ENCODE data around the gene CSH1. TPM values are rescaled to one million over a fixed set of nuclear protein-coding genes. Genes with fewer than 3 reads are reported as not detected.
"Not testable (repeated sequence)": the region's sequence is repeated elsewhere in the genome, so short reads cannot be mapped to it uniquely, and the experiment has no call there.

CSH1 gene
- polyA plus RNA-seq, 1 donor, result 0.30 TPM

DNA sequence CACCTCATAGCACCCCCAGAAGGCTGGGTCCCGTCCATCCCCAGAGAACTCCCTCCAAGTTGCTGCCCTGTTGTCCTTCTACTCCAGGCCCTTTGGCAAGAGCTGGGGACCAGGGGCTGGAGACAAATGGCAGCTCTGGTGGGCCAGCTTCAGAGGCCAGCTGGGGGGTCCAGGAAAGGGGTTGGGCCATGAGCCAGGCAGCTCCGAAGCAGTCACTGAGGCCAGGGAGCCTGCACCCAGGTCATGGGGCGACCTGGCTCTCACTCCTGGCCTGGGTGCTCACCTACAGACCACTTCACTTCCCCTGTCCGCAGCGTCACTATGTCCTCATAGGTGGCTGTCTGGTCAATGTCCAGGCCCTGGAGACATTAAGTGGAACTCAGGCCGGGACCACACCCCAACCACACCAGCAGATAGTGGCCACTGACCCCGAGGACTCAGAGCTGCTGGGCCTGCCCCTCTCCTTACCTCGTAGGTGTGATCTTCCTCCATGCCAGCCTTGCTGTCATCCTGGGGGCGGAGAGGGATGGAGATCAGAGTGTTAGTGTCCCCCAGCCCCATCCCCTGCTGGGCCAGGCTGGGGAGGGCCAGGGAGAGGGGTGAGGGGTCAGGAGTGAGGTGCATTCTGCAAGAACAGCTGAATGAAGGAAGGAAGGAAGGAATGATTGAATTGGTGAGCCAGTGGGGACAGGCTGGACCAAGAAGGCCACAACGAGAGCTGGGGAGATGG lies 32.8 kb upstream of the CSH1 start:
- H3K27ac ChIP-seq (ENCODE audit: low read length), result no peak overlapping the region
- no peaks in the 10 kb centered on the region for H3K36me3 ChIP-seq (ENCODE audit: control insufficient read depth, insufficient read depth, low read length)
- no peaks in the 10 kb centered on the region for H3K27me3 ChIP-seq (ENCODE audit: control insufficient read depth, insufficient read depth, low read length)
- H3K4me1 ChIP-seq (ENCODE audit: control insufficient read depth, insufficient read depth, low read length), result no peaks in the 10 kb centered on the region
- no peak overlapping the region for H3K4me3 ChIP-seq (ENCODE audit: low read length)
- no peak for DNase-seq
- WGBS (ENCODE audit: insufficient coverage, low lambda C conversion rate), result no CpG with 5 or more reads among the region's 10 CpGs
- no peaks in the 10 kb centered on the region for H3K9me3 ChIP-seq (ENCODE audit: control insufficient read depth, low read depth, low read length)

DNA sequence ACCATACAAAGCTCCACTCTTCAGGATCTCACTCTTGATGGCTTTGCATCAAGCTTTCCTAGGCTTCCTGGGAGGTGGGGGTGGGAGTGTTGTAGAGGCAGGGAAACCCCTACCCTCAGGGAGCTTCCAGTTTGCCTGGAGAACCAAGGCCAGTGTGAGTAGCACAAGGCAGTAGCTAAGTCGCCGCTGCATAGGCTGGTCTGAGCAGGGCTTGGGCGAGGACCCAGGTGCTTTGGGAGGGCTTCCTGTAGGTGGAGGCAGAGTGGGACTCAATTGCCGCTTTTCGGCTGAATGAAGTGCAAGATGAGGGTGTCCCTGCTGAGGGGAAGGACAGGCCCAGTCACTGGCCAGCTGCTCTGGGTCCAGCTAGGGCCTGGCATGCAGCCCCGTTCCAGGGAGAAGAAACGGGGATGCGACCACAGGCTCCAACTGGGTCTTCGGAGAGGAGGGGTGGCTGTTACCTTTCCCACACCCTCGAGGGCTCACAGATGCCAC lies 31.8 kb upstream of the CSH1 start:
- no peak for DNase-seq
- no peaks in the 10 kb centered on the region for H3K27me3 ChIP-seq (ENCODE audit: control insufficient read depth, insufficient read depth, low read length)
- no peaks in the 10 kb centered on the region for H3K4me1 ChIP-seq (ENCODE audit: control insufficient read depth, insufficient read depth, low read length)
- H3K27ac ChIP-seq (ENCODE audit: low read length), result no peak overlapping the region
- WGBS (ENCODE audit: insufficient coverage, low lambda C conversion rate), result no CpG with 5 or more reads among the region's 10 CpGs
- H3K9me3 ChIP-seq (ENCODE audit: control insufficient read depth, low read depth, low read length), result no peaks in the 10 kb centered on the region
- no peaks in the 10 kb centered on the region for H3K36me3 ChIP-seq (ENCODE audit: control insufficient read depth, insufficient read depth, low read length)
- no peak overlapping the region for H3K4me3 ChIP-seq (ENCODE audit: low read length)

DNA sequence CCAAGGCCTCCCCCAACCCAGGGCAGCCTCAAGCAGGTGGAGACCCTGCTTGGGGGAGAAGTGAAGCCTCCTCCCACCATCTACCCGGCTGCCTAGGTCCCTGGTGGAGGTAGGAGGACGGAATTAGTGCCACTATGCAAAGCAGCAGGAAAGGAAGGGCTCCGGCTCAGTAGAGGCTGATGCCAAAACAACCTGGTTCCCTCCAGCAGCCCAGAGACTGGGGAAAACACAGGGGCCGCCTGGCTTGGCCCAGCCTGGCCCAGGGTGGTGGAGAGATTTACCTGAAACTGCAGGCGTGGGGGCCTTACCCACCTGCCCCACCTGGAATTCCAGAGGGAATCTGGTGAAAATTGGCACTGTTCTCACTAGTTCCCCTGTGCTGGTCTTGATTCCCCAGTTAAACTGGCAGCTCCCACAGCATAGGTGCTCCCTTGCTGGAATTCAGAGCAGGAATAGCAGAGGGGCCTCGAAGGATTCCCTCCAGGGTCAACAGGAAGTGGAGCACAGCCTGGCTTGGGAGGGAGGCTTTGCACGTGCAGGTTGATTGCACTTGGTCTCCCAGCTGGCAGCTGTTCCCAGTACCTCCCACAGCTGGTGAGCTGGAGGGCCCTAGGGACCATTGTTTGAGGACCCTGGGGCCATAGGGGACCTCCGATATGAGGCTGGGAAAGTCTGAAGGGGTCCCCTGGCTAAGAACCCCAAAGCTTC lies 31.2 kb upstream of the CSH1 start:
- Histone ChIP-seq H3K27me3 (ENCODE audit: control insufficient read depth, insufficient read depth, low read length) (no peaks in the 10 kb centered on the region), H3K27ac (ENCODE audit: low read length) (no peak overlapping the region), H3K9me3 (ENCODE audit: control insufficient read depth, low read depth, low read length) (no peaks in the 10 kb centered on the region), H3K36me3 (ENCODE audit: control insufficient read depth, insufficient read depth, low read length) (no peaks in the 10 kb centered on the region), H3K4me3 (ENCODE audit: low read length) (no peak overlapping the region), H3K4me1 (ENCODE audit: control insufficient read depth, insufficient read depth, low read length) (no peaks in the 10 kb centered on the region)
- DNase-seq, result no peak
- no CpG with 5 or more reads among the region's 8 CpGs for WGBS (ENCODE audit: insufficient coverage, low lambda C conversion rate)

DNA sequence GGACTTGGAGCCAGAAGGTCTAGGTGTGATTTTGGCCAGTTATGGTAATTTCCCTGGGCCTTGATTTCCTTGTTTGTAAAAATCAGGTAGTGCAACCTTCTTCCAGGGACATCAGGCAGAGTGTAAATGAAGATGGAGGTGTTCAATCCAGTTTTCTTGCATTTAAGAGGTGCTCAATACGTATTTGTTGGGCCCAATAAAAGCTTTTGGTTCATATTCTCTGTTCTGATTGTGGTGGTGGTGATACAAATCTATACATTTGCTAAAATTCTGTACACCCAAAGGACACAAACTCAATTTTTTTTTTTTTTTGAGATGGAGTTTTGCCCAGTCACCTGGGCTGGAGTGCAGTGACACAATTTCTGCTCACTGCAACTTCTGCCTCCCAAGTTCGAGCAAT lies 29.8 kb upstream of the CSH1 start:
- Histone ChIP-seq H3K27me3 (ENCODE audit: control insufficient read depth, insufficient read depth, low read length) (no peaks in the 10 kb centered on the region), H3K36me3 (ENCODE audit: control insufficient read depth, insufficient read depth, low read length) (no peaks in the 10 kb centered on the region), H3K9me3 (ENCODE audit: control insufficient read depth, low read depth, low read length) (no peaks in the 10 kb centered on the region), H3K4me3 (ENCODE audit: low read length) (no peak overlapping the region), H3K27ac (ENCODE audit: low read length) (no peak overlapping the region), H3K4me1 (ENCODE audit: control insufficient read depth, insufficient read depth, low read length) (no peaks in the 10 kb centered on the region)
- no peak for DNase-seq
- WGBS (ENCODE audit: insufficient coverage, low lambda C conversion rate), result no CpG with 5 or more reads among the region's 2 CpGs

DNA sequence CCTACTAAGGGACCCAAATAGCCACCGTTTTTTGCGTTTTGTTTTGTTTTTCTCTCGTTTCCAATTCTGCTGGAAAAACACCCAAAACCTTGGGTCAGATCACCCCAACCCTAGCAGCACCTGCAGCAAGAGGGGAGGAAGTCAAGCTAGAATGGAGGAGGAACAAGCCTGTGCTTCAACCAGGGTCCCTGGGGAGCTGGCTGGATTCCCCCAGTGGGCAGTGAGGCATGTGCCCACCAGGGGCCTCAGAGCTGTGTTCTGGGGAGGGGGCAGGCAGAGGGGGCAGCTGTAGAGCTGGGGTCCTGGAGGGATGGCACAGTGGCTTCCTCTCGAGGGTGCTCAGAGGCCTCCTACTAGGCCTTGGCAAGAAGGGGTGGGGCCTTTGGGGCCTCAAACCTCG lies 29.2 kb upstream of the CSH1 start:
- no peaks in the 10 kb centered on the region for H3K27me3 ChIP-seq (ENCODE audit: control insufficient read depth, insufficient read depth, low read length)
- no peak overlapping the region for H3K27ac ChIP-seq (ENCODE audit: low read length)
- no peak overlapping the region for H3K4me3 ChIP-seq (ENCODE audit: low read length)
- H3K36me3 ChIP-seq (ENCODE audit: control insufficient read depth, insufficient read depth, low read length), result no peaks in the 10 kb centered on the region
- no peaks in the 10 kb centered on the region for H3K9me3 ChIP-seq (ENCODE audit: control insufficient read depth, low read depth, low read length)
- WGBS (ENCODE audit: insufficient coverage, low lambda C conversion rate), result no CpG with 5 or more reads among the region's 5 CpGs
- DNase-seq, result no peak
- no peaks in the 10 kb centered on the region for H3K4me1 ChIP-seq (ENCODE audit: control insufficient read depth, insufficient read depth, low read length)

DNA sequence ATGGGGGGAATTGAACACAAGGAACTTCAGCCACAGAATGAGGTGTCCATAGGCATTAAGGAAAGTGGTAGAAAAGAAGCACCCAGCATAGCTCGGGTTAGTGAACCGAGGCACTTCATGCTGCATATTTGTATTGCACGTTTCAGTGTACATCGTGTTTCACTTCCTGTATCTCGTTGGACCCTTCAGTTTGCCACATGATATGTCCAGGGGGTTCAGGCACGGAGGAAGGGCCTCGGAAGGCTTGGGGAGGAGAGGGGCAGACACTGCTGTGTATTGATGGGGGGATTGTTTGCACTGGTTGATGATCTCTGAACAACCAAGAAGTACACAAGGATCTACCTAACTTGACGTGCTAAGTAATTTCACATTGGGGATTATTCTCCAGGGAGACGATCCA lies 26.0 kb upstream of the CSH1 start:
- WGBS (ENCODE audit: insufficient coverage, low lambda C conversion rate), result no CpG with 5 or more reads among the region's 9 CpGs
- DNase-seq, result not testable (repeated sequence)

DNA sequence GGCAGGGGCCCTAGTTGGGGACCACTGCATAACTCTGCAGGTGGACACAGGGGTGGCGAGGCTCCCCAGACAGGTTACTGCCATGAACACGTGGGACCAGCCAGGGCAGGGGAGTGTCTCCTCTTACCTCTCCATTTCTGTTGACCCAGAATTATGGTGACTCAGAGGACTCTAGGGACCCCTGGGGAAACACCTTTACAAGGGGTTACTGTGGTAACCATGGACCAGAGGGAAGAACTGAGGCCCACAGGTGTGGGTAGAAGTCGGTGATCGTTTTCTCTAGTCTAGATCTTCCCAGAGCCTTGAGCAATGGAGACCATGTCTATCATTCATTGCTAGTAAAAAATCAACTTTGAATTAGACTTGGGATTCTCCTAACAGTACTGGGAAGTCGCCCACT lies 24.4 kb upstream of the CSH1 start:
- not testable (repeated sequence) for H3K4me1 ChIP-seq (ENCODE audit: control insufficient read depth, insufficient read depth, low read length); H3K4me3 ChIP-seq (ENCODE audit: low read length); DNase-seq; H3K36me3 ChIP-seq (ENCODE audit: control insufficient read depth, insufficient read depth, low read length); H3K9me3 ChIP-seq (ENCODE audit: control insufficient read depth, low read depth, low read length); H3K27me3 ChIP-seq (ENCODE audit: control insufficient read depth, insufficient read depth, low read length); H3K27ac ChIP-seq (ENCODE audit: low read length)
- no CpG with 5 or more reads among the region's 5 CpGs for WGBS (ENCODE audit: insufficient coverage, low lambda C conversion rate)

More for the DNA sequence above, 26.0 kb upstream of the CSH1 start:
- H3K9me3 ChIP-seq (ENCODE audit: control insufficient read depth, low read depth, low read length); H3K4me1 ChIP-seq (ENCODE audit: control insufficient read depth, insufficient read depth, low read length); H3K27me3 ChIP-seq (ENCODE audit: control insufficient read depth, insufficient read depth, low read length); H3K27ac ChIP-seq (ENCODE audit: low read length); H3K36me3 ChIP-seq (ENCODE audit: control insufficient read depth, insufficient read depth, low read length); H3K4me3 ChIP-seq (ENCODE audit: low read length): not testable (repeated sequence)

DNA sequence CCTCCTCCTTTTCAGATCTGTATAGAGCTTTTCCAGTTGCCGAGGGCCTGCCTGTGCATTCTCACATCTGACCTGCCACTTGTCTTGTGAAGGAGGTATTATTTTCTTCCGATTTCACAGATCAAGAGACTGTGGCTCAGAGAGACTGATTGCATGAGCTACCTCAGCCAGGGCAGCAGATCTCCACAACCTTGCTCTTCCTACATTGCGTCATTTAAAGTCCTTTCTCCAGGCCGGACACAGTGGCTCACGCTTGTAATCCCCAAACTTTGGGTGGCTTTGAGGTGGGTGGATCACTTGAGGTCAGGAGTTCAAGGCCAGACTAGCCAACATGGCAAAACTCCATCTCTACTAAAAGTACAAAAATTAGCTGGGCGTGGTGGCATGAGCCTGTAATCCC lies 23.7 kb upstream of the CSH1 start:
- H3K4me3 ChIP-seq (ENCODE audit: low read length); DNase-seq; H3K27ac ChIP-seq (ENCODE audit: low read length); H3K4me1 ChIP-seq (ENCODE audit: control insufficient read depth, insufficient read depth, low read length); H3K27me3 ChIP-seq (ENCODE audit: control insufficient read depth, insufficient read depth, low read length); H3K9me3 ChIP-seq (ENCODE audit: control insufficient read depth, low read depth, low read length); H3K36me3 ChIP-seq (ENCODE audit: control insufficient read depth, insufficient read depth, low read length): not testable (repeated sequence)
- WGBS (ENCODE audit: insufficient coverage, low lambda C conversion rate), result no CpG with 5 or more reads among the region's 6 CpGs

DNA sequence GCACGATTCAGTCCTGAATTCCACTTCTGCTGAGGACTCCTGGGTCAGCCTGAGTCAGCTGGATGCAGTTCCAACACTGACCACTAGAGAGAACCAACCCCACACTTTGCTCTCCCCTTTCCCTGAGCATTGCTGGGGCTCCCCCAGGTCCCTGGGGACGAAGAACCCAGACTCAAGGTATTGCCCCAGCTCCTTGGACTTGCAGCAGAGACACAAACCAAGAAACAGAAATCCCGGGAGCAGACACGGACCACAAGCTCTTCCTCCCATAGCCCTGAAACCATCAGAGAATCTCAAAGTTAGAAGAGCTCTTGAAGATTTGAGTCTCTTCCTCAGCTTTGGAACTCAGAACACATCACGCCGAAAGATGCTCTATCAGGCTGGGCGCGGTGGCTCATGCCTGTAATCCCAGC lies 22.9 kb upstream of the CSH1 start:
- peak; percentile 40 to 44 for DNase-seq
- no peak overlapping the region for H3K27ac ChIP-seq (ENCODE audit: low read length)
- H3K9me3 ChIP-seq (ENCODE audit: control insufficient read depth, low read depth, low read length), result no peaks in the 10 kb centered on the region
- no CpG with 5 or more reads among the region's 8 CpGs for WGBS (ENCODE audit: insufficient coverage, low lambda C conversion rate)
- H3K4me3 ChIP-seq (ENCODE audit: low read length), result no peak overlapping the region
- peaks cover 4% of the 10 kb centered on the region for H3K27me3 ChIP-seq (ENCODE audit: control insufficient read depth, insufficient read depth, low read length)
- H3K36me3 ChIP-seq (ENCODE audit: control insufficient read depth, insufficient read depth, low read length), result no peaks in the 10 kb centered on the region
- no peaks in the 10 kb centered on the region for H3K4me1 ChIP-seq (ENCODE audit: control insufficient read depth, insufficient read depth, low read length)

DNA sequence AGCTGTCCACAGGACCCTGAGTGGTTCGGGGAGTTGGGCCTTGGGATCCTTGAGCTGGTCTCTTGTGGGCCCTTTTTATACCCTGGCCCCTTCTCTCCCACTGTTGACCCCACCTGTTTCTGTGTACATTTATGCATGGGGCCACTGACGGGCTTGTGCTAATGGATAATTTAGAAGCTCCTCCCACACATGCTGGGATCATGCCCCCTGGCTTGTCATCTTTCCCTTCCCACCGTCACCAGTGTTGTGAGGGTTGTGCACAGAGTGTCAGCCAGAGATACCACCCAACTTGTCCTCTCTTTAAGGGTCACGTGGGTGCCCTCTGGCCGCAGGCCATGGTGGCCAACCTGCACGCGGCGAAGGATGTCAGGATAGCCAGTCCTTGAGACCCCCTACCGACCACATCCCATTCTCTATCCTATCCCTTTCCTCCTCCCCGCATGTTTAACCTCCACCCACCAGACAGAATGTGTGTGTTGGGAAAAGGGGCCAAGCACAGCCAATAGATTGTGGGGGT lies 22.5 kb upstream of the CSH1 start, which contains the start of gene GH1:
TSS of gene GH1 (minus strand) at position 51 of the 517 bp plus-strand sequence. CDS start 63 bp downstream, outside the sequence.
- H3K36me3 ChIP-seq (ENCODE audit: control insufficient read depth, insufficient read depth, low read length); DNase-seq; H3K4me3 ChIP-seq (ENCODE audit: low read length); H3K27ac ChIP-seq (ENCODE audit: low read length); H3K9me3 ChIP-seq (ENCODE audit: control insufficient read depth, low read depth, low read length); H3K4me1 ChIP-seq (ENCODE audit: control insufficient read depth, insufficient read depth, low read length); H3K27me3 ChIP-seq (ENCODE audit: control insufficient read depth, insufficient read depth, low read length): not testable (repeated sequence)
- 60% methylated on average over 1 of the region's 10 CpGs for WGBS (ENCODE audit: insufficient coverage, low lambda C conversion rate)

Data from large intestine (tissue), 3 donors.